HT1080 (cell line): Measurements from ENCODE around the gene CEBPB. TPM values are rescaled to one million over a fixed set of nuclear protein-coding genes. Genes with fewer than 3 reads are reported as not detected.

Experiments
- DNase-seq: peaks from one replicate; pipeline ENCODE4 v3.0.0-alpha.2; 2015; ENCODE audit warnings: low read depth
- total RNA-seq: library from RNA; depleted of rRNA; stranded (reverse); fragments of >200 nt; shearing (Covaris generic); gene quantifications from 2 replicates; pipeline ENCODE4 v1.2.3, GENCODE V29; 2014; rRNA removed

Gene CEBPB
- total RNA-seq, 1 experiment from 2014 or later, result 60.7 TPM

DNA sequence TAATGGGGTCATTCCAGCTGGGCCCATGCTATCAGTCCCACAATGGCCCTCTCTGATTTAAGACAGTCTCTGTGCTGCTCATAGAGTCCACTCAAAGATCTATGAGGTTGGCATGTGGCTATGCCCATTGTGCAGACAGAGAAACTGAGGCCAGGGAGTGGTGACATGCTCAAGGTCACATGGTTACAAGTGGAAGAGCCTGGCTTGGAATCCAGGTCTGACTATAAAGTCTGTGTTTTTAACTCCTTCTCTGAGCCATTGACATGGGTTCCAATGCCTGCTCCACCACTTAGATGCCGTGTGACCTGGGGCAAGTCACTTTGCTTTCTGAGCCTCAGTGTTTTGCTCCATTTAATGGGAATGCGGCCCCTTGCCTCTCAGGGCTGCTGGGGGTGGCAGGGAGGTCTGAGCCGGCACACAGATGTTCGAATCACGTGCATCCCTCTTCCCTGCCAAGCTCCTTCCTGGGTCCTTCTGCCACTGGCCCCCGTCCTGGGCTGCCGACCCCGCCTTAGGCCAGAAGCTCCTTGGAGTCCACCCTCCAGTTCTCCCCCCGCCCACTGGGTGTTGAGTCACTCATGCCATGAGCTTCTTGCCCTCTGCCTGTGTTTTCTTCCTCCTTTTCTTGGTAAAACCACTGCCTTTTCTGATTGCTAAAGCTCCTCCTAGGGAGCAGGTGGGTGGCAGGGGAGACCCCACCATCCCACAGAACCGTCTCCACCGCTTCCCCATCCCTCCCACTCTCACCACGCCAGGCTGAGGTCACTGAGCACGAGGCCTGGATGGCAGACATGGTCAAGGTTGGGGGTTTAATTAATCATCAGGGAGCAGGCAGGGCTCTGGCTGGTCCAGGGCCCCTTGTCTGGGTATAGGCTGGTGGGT, 35.7 kb downstream of the CEBPB start:
- DNase-seq, result no peak

GRCh38 chr20:50227506-50227905, 36.9 kb downstream of the CEBPB start:
- DNase-seq, result no peak

DNA sequence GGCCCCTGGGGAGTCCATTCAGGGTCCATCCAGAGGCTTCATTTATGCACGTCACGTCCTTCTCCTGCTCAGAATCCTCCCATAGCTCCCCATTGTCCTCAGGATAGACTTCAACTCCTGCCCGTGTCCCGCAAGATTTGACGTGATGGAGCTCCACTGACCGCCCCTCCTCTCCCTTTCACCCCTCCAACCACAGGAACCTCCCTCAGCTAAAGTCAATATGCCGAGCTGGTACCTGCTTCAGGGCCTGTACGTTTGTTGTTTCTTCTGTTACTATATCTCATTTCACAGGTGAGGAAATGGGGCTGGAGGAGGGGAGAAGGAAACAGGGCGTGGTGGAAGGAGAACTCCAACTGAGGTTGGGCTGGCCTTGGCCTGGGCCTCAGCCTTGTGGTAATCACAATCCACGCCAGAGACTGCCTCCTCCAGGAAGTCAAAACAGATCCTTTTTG, 38.6 kb downstream of the CEBPB start:
- no peak for DNase-seq

DNA sequence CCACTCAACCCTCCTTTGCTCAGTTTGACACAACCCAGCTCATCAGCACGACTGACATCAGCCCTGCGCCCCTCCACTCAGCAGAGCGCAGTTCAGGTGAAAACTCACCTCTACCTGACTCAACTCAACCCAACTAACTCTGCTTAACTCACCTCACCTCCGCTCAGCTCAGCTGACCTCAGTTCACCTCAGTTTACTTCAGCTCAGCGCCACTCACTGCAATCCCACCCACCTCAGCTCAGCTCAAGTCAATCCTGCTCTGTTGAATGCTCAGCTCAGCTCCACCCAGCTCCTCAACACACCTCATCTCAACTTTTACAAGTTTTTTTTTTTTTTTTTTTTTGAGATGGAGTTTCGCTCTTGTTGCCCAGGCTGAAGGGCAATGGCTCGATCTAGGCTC, 39.6 kb downstream of the CEBPB start:
- no peak for DNase-seq

GRCh38 chr20:50230871-50231560, 40.4 kb downstream of the CEBPB start:
- no peak for DNase-seq

DNA sequence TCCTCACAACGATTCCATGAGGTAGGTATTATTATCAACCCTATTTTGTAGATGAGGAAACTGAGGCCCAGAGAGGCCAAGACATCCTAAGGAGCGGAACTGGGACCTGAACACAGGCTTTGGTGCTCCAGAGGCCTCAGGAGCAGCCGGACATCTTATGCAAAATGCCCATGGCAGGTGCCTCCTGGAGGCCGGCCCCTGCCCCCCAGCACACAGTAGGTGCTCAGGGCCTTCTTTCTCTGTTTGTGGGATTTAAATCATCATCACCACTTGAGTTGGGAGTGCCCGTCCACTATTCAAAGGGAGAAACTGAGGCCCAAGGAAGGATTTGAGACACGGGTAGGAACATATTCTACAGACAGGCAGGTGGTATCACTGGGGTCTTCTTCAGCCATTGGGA, 41.2 kb downstream of the CEBPB start:
- no peak for DNase-seq

- no peak for DNase-seq
Observed at GRCh38 chr20:50232651-50233324, 42.2 kb downstream of the CEBPB start.

- DNase-seq, result no peak
Observed at GRCh38 chr20:50233325-50234212, 42.9 kb downstream of the CEBPB start.

- DNase-seq, result no peak
Observed at GRCh38 chr20:50234288-50234687, 43.7 kb downstream of the CEBPB start.

DNA sequence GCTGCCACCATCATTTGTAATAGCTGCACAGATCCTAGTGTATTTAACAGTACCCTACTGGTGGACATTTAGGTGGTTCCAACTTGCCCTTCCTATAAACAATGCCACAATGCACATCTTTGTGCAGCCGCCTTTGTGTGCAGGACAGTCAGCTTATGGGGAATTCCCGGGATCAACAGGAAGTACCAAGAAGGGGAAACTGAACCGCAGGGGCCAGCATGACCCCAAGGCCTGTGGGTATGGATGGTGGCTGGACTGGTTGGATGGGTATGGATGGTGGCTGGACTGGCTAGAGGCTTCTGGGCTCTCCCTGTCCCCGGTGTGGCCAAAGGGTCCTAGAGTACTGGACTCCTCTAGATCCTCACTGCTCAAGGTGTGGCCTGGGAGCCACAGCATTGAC, 46.7 kb downstream of the CEBPB start:
- DNase-seq, result peak; percentile 44

- no peak for DNase-seq
Observed at GRCh38 chr20:50238081-50238800, 47.6 kb downstream of the CEBPB start.

DNA sequence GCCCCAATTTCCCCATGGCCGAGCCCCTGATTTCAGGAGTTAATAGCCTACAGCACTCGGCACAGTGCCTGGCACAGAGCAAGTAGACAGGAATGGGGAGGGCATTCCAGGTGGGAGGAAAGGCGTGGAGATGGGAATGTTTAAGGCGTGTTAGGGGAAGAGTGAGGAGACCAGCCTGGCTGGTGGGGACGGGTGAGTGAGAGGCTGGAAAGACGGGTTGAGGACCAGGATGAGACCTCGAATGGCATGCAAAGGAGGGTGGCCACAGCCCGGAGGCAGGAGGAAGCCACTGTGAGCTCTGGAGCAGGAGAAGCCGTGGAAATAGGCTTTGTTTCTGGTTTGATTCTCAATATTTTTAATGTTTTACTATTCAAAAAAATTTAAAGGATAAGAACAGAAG, 49.5 kb downstream of the CEBPB start:
- DNase-seq, result no peak

DNA sequence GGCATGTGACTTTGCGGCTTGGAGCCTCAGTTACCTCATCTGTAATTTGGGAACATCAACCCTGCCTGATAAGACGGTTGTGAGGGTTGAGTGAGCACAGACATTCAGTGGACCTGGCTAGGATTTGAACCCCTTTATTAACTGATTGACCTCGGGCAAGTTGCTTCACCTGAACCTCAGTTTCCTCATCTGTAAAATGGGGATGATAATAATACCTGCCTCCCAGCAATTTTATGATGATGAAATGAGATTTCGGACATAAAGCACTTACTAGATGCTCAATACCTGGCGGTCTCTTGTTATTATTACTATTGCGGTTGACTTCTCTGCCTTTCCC, 51.5 kb downstream of the CEBPB start:
- DNase-seq, result no peak

Other genes starting within 250 kb of the CEBPB start
- gene SNAI1, start 207.8 kb upstream of the CEBPB start, total RNA-seq, result 2.1 and 3.2 TPM in 2 replicates
- 42.3 and 66.9 TPM in 2 replicates for gene UBE2V1, start 77.7 kb upstream of the CEBPB start, total RNA-seq
- gene PEDS1, start 37.1 kb upstream of the CEBPB start, total RNA-seq, result 29.2 and 38.7 TPM in 2 replicates